Islet of Langerhans (tissue), 1 donor: Measurements from ENCODE around the gene KCNK4.

Experiments
- FAIRE-seq: peaks from one replicate; lab custom pipeline; 2011; peaks lifted over from hg19 to GRCh38; lab: Jason Lieb, UNC

Gene KCNK4

DNA sequence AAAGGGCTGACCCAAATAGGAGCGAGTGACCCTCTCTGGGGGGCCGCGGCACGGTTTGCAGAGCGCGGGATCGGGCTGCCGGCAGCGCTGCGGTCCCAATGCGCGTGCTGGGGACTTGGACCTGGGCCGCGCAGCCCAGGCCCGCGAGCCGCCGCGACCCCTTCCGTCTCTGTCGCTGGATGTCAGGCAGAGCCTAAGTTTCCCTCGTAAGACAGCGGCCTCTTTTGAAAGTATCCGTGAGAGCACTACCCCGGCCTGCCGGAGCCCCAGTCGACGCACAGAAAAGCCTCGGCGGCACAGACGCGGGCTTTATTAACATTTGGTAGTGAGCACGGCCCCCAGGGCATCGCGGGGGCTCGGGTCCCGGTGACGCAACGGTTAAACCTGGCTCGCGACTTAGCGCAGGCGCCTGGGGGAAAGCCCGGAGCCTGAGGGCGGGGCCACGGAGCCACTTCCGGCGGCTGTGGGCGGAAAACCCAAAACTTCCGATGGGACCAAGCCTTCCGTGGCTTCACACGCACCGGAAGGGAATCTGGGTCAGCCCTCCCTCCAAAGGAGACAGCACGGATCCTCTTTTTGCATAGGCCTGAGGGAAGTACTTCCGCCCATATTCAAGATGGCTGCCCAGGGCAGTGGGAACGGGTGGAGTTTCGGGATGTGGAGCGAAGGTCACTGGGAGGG lies 21.4 kb upstream of the KCNK4 start:
- FAIRE-seq: no peak

DNA sequence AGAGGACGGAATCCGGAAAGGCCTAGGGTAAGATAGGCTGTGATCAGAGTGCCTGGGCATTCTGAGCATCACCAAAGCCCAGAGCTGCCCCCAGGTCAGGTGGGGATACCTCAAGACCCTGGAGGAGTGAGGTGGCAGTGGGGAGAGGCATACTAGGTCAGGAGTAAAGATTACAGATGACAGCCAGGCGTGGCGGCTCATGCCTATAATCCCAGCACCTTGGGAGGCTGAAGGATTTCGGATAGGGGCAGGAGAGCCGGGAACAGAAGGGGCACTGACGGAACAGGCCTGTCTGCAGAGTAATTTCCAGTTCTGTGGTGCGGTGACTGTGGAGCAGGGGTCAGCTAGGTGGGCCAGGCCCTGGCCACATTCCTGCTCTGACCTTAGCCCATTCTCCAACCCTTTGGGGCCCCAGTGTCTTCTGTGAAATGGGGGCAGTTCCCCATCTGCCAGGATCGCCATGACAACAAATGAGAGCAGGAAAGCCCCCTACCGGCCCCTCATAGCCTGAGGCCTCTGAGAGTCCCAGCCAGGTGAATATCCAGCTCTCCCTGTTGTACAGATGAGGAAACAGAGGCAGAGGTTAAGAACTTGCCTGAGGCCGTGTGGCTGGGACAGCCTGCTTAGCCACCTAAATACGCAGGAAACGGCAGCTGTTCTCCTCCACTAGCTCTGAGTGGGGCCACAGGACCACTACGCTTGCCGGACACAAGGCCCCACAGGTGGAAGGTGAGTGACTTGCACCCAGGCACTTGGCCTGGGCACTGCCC lies 15.9 kb upstream of the KCNK4 start:
- no peak for FAIRE-seq

DNA sequence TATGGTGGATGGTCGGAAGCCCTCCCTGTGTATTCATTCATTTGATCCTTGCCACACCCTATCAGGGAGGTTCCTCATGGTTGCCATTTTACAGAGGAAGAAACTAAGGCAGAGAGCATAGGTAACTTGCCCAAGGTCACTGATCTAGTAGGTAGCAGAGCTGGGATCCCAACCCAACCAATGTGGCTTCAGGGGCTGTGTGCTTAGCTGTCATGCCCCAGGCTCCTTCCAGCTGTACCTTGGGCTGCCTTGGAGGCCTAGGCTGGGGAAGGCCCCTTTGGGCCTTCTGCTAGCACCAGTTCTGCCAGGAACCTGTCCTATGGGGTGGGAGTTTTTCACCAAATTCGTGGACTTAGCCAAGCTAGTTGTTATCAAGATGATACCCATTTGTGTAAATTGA lies 15.3 kb upstream of the KCNK4 start:
- FAIRE-seq: no peak

DNA sequence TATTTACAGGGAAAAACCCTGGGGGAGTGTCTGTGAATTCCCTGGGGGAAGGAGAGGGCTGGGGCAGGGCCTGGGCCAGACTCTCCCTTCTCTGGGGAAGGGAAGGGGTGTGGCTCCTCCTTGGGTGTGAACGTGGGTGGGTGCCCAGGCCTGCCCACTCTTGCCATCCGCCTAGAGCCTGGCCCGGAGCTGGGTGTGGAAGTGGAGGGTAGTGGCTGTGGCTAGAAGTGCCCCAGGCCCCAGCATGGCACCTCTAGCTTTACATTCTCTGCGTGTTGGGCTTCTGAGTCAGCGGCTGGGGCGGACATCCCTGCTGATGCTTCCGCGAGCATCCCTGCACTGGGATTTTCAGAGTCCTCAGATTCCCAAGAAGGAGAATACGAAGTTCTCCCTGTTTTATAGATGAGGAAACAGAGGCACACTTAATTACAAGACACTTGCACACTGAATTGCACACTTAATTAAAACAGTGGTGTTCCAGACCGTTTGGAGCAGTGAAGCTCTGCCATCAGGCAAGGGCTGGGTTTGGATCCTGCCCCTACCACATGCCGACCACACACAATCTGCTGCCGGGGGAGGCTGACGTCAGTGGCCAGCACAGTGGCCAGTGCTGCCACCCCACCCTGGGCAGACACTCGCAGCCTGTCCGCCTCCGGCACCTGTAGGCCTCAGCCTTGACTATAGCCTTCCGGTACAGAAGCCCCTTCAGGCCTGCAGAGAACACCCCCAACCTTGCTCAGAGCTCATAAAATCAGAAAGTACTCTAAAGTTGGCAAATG lies 14.3 kb upstream of the KCNK4 start:
- no peak for FAIRE-seq

DNA sequence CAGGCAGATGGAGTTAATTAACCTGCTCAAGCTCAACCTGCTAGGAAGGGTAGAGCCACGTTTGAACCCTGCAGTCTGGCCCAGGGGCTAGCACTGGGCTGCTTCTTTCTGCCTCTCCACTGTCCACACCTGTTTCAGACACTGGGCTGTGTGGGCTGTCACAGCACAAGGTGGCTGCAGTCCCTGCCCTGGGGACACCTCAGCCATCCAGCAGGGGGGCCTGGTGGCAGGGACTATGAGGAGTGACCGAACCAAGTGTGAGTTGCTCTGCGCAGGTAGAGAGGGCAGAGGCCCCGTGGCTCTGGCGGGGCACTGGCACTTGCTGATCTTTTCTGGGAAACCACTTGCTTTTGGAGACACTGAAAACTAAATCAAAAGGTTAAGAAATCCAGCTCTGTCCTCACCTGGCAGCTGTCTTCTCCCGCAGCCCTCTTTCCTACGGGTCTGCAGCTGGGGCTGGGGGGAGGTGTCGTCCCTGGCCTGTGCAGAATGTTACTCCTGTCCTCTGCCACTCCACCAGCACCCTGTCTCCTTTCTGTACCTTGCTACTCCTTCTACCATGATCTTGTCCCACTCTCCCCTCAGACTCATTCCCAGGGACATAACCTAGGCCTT lies 12.4 kb upstream of the KCNK4 start:
- FAIRE-seq: no peak

DNA sequence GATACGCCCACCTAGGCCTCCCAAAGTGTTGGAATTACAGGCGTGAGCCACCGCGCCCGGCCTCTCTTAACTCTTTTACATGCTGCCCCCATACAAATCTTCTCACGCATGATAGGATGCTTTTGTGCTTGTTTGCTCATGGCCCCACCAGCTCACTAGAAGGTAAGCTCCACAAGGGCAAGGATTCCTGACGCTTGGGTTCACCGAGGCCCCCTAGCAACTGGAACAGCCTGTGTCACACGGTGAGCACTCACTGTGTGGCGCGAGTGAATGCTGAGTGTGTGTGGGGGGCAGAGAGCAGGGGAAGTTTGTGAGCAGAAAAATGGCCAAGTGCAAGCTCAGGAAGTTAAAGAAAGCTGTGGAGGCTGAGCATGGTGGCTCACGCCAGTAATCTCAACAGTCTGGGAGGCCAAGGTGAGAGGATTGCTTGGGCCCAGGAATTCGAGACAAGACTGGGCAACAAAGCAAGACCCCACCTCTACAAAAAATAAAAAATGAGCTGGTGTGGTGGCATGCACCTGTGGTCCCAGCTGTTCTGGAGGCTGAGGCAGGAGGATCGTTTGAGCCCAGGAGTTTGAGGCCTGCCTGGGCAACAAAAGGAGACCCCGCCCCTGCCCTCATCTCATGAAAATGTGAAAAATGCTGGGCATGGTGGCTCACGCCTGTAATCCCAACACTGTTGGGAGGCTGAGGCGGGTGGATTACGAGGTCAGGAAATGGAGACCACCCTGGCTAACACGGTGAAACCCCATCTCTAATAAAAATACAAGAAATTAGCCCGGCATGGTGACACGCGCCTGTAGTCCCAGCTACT lies 8.9 kb upstream of the KCNK4 start:
- FAIRE-seq: no peak

DNA sequence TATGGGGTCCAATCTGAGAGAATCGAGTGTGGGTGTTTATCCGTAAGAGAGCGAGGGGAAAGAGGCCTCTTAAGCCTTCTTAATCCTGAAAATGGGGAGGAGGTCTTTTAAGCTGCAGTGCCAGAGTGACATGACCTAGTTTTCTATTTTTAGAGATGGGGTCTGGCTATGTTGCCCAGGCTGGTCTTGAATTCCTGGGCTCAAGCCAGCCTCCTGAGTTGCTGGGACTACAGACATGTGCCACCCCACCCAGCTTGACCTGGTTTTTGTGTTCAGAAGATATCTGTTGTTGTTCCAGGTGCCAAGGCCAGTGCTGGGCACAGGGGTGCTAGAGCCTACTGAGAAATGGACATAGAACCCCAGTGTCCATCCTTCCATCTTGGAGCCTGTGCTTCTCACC lies 8.0 kb upstream of the KCNK4 start:
- no peak for FAIRE-seq

DNA sequence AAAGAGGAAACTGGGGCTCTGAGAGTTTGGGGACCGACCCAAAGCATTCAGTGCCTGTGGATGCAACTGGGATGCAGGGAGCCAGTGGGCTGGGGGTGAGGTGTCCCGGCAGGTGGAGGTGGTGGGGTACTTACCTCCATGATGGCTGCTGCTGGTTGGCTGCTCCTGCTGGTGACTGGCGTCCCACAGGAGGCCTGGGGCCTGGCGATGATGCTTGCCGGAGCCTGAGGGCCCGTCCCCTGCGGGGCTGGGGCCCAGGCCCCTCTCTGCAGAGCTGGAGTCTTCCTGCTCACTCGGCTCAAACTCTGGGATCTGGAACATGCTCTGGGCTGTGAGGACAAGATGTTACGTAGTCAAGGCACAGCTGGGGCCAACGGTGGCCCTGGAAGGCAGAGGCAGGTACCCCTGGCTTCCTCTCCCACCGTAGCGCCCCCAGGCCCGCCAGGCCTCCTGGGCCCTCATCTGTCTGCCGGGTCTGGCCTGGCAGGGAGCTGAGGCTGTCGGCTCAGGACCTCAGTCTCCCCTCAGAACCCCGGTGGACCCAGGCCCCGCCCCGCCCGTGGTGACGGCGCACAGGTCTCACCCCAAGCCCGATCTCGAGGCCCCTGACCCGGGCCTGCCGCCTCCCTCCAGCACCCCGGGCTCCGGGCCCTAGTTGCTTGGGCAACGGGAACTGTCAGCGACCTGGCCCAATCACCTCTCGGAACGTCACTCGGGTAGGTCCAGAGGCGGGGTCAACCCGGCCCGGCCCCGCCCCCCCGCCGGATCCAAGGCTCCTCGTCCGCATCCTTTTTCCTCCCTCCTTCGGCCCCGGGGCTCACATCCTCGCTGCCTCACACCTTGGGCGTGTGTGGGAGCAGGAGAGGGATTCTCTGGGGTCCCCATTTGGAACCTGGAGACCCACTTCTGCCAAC lies 6.8 kb upstream of the KCNK4 start, which contains the start of gene BAD:
TSS of gene BAD (minus strand) at position 618 of the 914 bp plus-strand sequence. CDS start at position 321, 297 bp downstream.
- peak; percentile 90 for FAIRE-seq

DNA sequence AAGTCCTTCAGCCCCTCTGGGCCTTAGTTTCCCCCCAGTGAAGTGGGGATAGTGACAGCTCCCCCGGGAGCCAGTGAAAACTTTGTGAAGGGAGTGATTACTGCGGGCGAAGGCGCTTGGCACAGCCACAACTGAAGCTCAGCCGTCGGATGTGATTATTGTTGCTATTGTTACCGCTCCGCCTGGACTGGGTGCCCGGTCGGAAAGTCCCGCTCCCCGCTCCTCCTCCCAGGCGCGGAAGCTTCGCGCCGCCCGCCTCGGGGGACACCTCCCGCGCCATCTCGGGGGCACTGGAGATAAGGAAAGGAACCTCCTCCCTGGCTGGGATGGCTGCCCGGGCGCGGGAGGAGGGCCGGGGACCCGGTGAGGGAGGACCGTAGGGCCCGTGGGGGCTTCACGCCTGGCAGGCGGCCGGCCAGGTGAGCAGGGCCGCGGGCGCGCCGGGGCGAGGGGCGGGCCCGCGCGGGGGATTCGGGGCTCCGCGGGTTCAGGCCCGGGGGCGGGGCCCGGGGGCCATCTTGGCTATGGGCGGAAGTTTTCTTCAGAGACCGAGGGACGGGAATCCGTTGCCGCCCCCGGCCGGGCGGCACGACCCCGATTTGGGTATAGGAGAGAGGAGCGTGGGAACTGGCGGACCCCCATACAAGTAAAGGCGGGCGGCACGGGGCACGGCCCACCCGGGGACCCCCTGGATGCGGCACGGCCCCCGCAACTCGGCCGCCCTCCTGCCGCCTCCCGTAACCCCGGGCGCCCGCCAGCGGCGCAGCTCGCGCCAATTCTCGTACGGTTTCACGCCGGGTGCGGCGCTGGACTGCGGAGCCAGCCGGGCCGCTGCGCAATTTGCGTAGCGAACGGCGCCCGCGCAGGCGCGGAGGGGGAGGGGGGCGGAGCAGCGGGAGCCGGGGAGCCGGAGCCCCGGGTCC lies 5.9 kb upstream of the KCNK4 start, which contains the start of gene GPR137:
TSS of gene GPR137 (plus strand) at position 887 of the 923 bp plus-strand sequence. CDS start 677 bp downstream, outside the sequence.
- FAIRE-seq: no peak

DNA sequence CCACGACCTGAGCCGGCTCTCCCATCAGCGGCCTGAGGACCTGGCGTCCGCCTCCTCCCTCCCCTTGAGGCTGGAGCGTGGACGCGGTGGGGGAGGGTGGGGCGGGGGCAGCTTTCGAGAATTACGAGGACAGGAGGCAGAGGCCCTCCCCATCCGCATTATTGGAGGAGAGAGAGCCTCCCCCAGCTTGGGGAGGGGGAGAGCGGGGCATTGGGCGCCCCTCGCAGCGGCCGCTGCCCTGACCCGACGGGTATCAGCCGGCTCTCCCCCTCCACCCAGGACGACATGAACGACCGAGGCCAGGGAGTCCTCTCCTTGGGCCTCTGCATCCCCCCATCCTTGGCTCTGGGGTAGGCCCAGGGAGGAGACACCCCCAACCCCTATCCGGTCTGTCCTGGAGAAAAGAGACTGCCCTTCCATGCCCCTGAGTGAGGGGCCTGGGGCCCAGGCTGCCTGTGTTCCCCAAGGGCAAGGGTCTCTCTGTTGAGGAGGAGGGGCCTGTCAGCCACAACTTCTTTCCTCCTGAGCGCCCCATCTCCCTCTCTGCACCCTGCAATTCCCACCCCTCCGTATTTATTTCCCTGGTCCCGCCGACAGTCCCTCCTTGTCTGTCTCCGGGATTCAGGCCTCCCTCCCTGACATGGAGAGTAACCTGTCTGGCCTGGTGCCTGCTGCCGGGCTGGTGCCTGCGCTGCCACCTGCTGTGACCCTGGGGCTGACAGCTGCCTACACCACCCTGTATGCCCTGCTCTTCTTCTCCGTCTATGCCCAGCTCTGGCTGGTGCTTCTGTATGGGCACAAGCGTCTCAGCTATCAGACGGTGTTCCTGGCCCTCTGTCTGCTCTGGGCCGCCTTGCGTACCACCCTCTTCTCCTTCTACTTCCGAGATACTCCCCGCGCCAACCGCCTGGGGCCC lies 5.0 kb upstream of the KCNK4 start:
- FAIRE-seq: no peak

DNA sequence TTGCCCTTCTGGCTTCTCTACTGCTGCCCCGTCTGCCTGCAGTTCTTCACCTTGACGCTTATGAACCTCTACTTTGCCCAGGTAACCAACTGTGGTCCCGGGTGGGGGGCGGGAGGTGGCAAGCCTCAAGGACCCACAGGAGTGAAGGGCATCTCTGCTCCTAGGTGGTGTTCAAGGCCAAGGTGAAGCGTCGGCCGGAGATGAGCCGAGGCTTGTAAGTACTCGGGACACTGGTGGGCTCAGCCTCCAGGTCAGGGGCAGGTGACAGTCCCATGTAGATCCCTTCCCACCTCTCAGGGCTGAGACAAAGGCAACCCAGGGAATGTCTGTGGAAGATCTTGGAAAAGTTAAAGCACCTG lies 4.3 kb upstream of the KCNK4 start:
- no peak for FAIRE-seq

DNA sequence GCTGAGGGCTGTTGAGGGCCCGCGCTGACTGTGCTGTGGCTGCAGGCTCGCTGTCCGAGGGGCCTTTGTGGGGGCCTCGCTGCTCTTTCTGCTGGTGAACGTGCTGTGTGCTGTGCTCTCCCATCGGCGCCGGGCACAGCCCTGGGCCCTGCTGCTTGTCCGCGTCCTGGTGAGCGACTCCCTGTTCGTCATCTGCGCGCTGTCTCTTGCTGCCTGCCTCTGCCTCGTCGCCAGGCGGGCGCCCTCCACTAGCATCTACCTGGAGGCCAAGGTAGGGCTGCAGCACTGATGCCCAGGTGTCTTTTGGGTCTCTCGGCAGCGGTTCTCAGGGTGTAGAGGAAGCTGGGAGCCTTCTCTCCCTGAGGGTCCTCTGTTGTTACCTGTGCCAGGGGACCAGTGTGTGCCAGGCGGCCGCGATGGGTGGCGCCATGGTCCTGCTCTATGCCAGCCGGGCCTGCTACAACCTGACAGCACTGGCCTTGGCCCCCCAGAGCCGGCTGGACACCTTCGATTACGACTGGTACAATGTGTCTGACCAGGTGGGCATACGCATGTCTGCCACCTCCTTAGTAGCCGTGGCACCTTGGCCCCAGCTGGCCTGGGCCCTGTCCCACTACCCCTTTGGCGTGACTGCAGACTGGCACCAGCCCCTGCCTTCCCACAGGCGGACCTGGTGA lies 3.3 kb upstream of the KCNK4 start:
- no peak for FAIRE-seq

DNA sequence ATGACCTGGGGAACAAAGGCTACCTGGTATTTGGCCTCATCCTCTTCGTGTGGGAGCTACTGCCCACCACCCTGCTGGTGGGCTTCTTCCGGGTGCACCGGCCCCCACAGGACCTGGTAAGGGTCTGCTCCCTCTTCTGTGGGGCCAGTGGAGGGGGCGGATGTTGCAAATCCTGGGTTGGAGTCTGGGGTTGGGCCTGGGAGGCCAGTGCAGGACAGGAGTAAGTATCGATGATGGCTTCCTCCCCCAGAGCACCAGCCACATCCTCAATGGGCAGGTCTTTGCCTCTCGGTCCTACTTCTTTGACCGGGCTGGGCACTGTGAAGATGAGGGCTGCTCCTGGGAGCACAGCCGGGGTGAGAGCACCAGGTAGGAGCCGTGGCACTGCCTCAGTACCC lies 2.8 kb upstream of the KCNK4 start:
- FAIRE-seq: no peak

DNA sequence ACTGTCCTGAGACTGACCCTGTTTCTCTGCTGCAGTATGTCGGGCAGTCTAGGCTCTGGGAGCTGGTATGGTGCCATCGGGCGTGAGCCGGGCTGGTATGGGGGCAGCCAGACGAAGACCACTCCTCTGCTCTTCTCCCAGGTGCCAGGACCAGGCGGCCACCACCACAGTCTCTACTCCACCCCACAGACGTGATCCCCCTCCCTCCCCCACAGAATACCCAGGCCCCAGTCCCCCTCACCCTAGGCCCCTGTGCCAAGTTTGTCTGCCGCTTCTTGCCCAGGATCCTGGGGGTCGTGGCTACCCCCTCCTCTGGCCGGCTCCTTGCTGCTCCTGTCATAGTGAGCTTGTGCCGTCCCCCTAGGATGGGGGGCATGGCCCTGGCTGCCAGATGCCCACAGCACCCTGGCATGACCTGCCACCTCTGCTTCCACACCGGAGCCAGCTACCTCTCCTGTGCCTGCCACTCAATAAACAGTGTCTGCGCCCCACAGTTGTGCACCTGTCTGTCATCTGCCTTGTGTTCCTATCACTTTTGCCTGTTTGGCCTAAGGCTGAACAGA lies 2.0 kb upstream of the KCNK4 start:
- no peak for FAIRE-seq

DNA sequence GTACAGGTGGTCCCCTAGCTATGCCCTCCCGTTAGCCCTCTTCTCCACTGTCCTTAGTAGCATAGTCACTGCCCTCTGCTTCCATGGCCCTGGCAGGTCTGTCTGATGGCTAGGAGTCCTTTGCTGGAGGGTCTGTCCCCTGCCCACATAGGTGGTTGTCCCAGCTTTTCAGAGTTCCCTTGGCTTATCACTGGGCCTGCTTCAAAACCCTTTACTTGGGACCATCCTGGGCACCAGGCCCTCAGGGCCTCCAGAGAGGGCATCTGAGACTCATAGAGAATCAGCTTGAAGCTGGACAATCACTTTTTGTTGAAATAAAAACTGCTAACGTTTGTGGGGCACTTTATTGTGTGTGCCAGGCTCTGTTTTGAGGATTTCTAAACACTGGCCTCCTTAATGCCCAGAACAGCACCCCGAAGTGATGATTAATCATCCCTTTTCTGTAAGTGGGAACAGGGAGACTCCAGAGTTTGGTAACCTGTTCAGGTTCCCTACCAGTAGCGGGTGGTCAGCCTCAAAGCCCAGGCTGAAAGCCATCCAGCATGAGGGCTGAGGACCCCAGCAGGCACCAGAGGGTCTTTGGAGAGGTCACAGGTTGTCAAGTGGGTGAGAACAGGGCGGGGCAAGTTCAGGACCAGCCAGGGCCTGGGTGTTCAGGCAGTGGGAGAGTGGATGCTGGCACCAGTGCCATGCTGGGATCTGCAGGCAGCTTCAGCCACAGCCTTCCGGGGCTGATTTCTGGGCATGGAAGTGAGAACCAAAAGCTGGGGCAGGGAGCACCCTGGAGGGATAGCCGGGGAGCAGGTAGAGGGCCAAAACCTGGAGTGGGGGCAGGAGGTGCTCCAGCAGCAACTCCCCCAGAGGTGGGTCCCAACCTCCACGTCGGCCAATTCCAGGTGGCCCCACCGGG lies 495 bp upstream of the KCNK4 start:
- no peak for FAIRE-seq

DNA sequence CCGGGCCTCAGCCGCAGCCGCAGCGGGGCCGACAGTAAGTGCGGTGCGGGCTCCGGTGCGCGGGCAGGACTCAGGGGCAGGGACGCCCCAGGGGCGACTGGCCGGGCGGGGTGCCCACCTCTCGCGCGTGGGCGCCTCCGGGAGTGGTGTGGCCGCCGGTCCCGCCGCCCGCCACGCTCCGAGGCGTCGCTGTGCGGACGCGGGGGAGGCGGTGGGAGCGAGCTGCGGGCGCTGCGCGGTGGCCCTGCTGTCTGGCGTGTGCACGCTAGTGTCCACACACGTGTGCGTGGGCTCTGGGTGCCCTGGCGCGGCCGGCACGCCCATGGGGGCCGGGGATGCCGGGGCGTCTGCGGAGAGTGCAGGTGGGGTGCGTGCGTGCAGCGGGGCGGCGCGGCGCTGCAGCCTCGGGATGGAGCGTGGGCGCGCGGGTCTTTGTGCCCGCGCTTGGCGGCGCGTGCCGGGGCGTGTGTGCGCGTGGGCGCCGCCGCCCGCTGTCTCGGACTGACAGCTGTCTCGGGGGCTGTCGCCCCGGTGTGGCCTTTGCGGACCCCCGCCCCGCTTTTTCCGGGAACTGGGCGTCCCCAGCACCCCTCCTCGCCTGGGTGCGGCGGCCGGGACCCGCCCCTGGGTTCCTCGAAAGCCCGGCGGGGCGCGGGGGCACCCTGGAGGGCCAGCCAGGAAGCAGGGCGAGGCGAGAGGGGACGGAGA lies 804 bp downstream of the KCNK4 start:
- FAIRE-seq: no peak
